Testis (tissue), 3 donors: ENCODE measurements around the gene WSB2. TPM values are rescaled to one million over a fixed set of nuclear protein-coding genes. Genes with fewer than 3 reads are reported as not detected.

Experiments used
- DNase-seq: peaks from one replicate; pipeline ENCODE4 v3.0.0-alpha.2; 2019
- H3K27ac ChIP-seq, 2 donors: fragments of 200-600 bp; sonication (generic); one replicate each; pipeline ENCODE4 v1.5.1; 2019
- H3K27me3 ChIP-seq: fragments of 200-600 bp; sonication (generic); one replicate; pipeline ENCODE4 v1.5.1; 2019
- H3K36me3 ChIP-seq: fragments of 200-600 bp; sonication (generic); one replicate; pipeline ENCODE4 v1.5.1; 2017; ENCODE audit warnings: low read depth; ENCODE audit errors: missing control alignments
- H3K4me1 ChIP-seq: fragments of 200-600 bp; sonication (generic); one replicate; pipeline ENCODE4 v1.5.1; 2019
- H3K4me3 ChIP-seq, 2 donors: fragments of 200-600 bp; sonication (generic); one replicate each; pipeline ENCODE4 v1.5.1; 2017 to 2019
- H3K9me3 ChIP-seq: fragments of 200-600 bp; sonication (generic); one replicate; pipeline ENCODE4 v1.5.1; 2017
- CTCF ChIP-seq, 3 experiments: fragments of 450-650 bp in 2 of 3; fragments of 200-600 bp in 1 of 3; sonication (generic) in 1 of 3; IDR thresholded peaks; one replicate each; pipeline ENCODE4 v1.5.1; 2016 to 2019; ENCODE audit warnings: antibody characterized with exemption in 3 of 3, mild to moderate bottlenecking in 2 of 3, moderate library complexity in 1 of 3
- POLR2A ChIP-seq: fragments of 450-650 bp; IDR thresholded peaks from one replicate; pipeline ENCODE4 v1.6.1; 2017; ENCODE audit warnings: antibody characterized with exemption, mild to moderate bottlenecking, moderate library complexity
- WGBS, 2 donors: methylation state at CpG; one replicate each; pipeline ENCODE4 v1.1.5; 2018; 5-methylcytosine and 5-hydroxymethylcytosine counted together
- intact Hi-C: fragments of 100-400 bp; cut with DNase I; formaldehyde crosslinking; loops from one replicate; pipeline ENCODE4 v1.15.1; 2023; ENCODE audit warnings: low total_unique reads
- polyA plus RNA-seq: library from polyadenylated mRNA; stranded (reverse); fragments of 350-450 nt; fragmentation: Illumina TruSeq; extraction: RNeasy Lipid Tissue Mini Kit (QIAGEN cat#74804); gene quantifications from one replicate; pipeline ENCODE4 v1.2.3, GENCODE V29; 2014; ENCODE audit warnings: low read depth, low replicate concordance; ENCODE audit not compliant: insufficient read depth
- small RNA-seq, 2 donors: library from RNA; depleted of rRNA; stranded (forward); fragments of <200 nt; gene quantifications; one replicate each; pipeline ENCODE3, GENCODE V24; 2016
- total RNA-seq, 2 donors: library from RNA; depleted of rRNA; stranded (reverse); fragments of >200 nt; gene quantifications; one replicate each; pipeline ENCODE4 v1.2.3, GENCODE V29; 2016

Gene WSB2
- total and polyA plus RNA-seq, 3 donors from 2014 or later = 54.5 to 81.6 (median 59.4) TPM

GRCh38 chr12:117985182-117985581, 75.8 kb downstream of the WSB2 start:
- Histone ChIP-seq H3K27me3 (no peaks in the 10 kb centered on the region), H3K27ac (no peak overlapping the region), H3K4me3 (no peak overlapping the region), H3K9me3 (no peaks in the 10 kb centered on the region), H3K36me3 (no peaks in the 10 kb centered on the region), H3K4me1 (no peaks in the 10 kb centered on the region)
- no peak for TF ChIP-seq CTCF (IDR thresholded peaks at IDR 0.05)
- no peak for TF ChIP-seq POLR2A
- WGBS, 2 donors = 79 to 83% methylated on average over 2 of the region's 2 CpGs
- intact Hi-C loops = no loop called here
- DNase-seq = no peak

Small RNA genes within 50 kb of the gene (small RNA-seq; reads per million reads assigned to genes)
- 0 to 0.09 reads per million in 2 donors for gene AC131159.1

Other genes with a start within 250 kb of the WSB2 start
- 1 to 10 TPM; 2.4 TPM for gene KSR2, start 92.2 kb downstream of the WSB2 start, total RNA-seq
- gene KSR2, start 92.2 kb downstream of the WSB2 start, polyA plus RNA-seq = 3.8 TPM
- 10 to 100 TPM; 20.9 to 23.0 TPM for gene RFC5, start 44.5 kb downstream of the WSB2 start, total RNA-seq
- gene RFC5, start 44.5 kb downstream of the WSB2 start, polyA plus RNA-seq = 20.0 TPM
- gene VSIG10, start 42.8 kb upstream of the WSB2 start, total RNA-seq = 10 to 100 TPM; 43.2 to 51.0 TPM
- 14.8 TPM for gene VSIG10, start 42.8 kb upstream of the WSB2 start, polyA plus RNA-seq
- 100 to 1,000 TPM; 371 to 500 TPM for gene PEBP1, start 74.9 kb upstream of the WSB2 start, total RNA-seq
- 370 TPM for gene PEBP1, start 74.9 kb upstream of the WSB2 start, polyA plus RNA-seq